Neuronal stem cell (in vitro differentiated cells): ENCODE results near the gene ZFYVE9.
"Not testable (repeated sequence)": the region's sequence is repeated elsewhere in the genome, so short reads cannot be mapped to it uniquely, and the experiment has no call there.

Experiments used
- DNase-seq: peaks from one replicate; pipeline ENCODE4 v3.0.0-alpha.2; 2013; ENCODE audit warnings: low spot score
- H2AFZ ChIP-seq: one replicate; pipeline ENCODE4 v1.6.1; 2013; ENCODE audit warnings: mild to moderate bottlenecking, low read length, inconsistent platforms
- H2AK5ac ChIP-seq: 2 replicates; pipeline ENCODE4 v1.6.1; 2013; ENCODE audit warnings: low read depth, mild to moderate bottlenecking, inconsistent platforms, low read length, moderate library complexity, mixed read lengths
- H2BK120ac ChIP-seq: 2 replicates; pipeline ENCODE4 v1.6.1; 2013; ENCODE audit warnings: low read depth, mild to moderate bottlenecking, inconsistent platforms, low read length, moderate library complexity, mixed read lengths
- H2BK12ac ChIP-seq: one replicate; pipeline ENCODE4 v1.6.1; 2013; ENCODE audit warnings: low read length, inconsistent platforms
- H2BK15ac ChIP-seq: 2 replicates; pipeline ENCODE4 v1.6.1; 2013; ENCODE audit warnings: mild to moderate bottlenecking, low read length, inconsistent platforms, mixed read lengths
- H2BK5ac ChIP-seq: one replicate; pipeline ENCODE4 v1.6.1; 2013; ENCODE audit warnings: inconsistent platforms, mild to moderate bottlenecking, low read length, moderate library complexity
- H3K14ac ChIP-seq: one replicate; pipeline ENCODE4 v1.6.1; 2013; ENCODE audit warnings: low read length, inconsistent platforms
- H3K18ac ChIP-seq: 2 replicates; pipeline ENCODE4 v1.6.1; 2013; ENCODE audit warnings: low read length, inconsistent platforms
- H3K23ac ChIP-seq: 2 replicates; pipeline ENCODE4 v1.6.1; 2013; ENCODE audit warnings: low read depth, mild to moderate bottlenecking, mixed read lengths, low read length, inconsistent platforms; ENCODE audit not compliant: poor library complexity
- H3K27ac ChIP-seq: replicated peaks from 3 replicates; pipeline ENCODE4 v1.5.1; 2013; ENCODE audit warnings: low read length, inconsistent platforms
- H3K27me3 ChIP-seq, 3 experiments: 2 replicates each; pipeline ENCODE4 v1.6.1; 2013; ENCODE audit warnings: low read length in 3 of 3, mild to moderate bottlenecking in 2 of 3, inconsistent platforms in 1 of 3, low read depth in 1 of 3, mixed read lengths in 1 of 3, moderate library complexity in 1 of 3; ENCODE audit not compliant: control insufficient read depth in 3 of 3, insufficient read depth in 3 of 3
- H3K36me3 ChIP-seq, 2 donors: replicated peaks in 1 of 2; 2 replicates each; pipeline ENCODE4 v1.6.1; 2013; ENCODE audit warnings: low read length in 2 of 2; ENCODE audit not compliant: control insufficient read depth in 2 of 2, insufficient read depth in 2 of 2
- H3K4ac ChIP-seq: 2 replicates; pipeline ENCODE4 v1.6.1; 2013; ENCODE audit warnings: inconsistent platforms, mild to moderate bottlenecking, low read length, moderate library complexity
- H3K4me1 ChIP-seq, 2 donors: 1 replicate in 1 of 2; 2 replicates in 1 of 2; pipeline ENCODE4 v1.6.1; 2013; ENCODE audit warnings: low read length in 2 of 2, low read depth in 1 of 2; ENCODE audit not compliant: control insufficient read depth in 2 of 2, insufficient read depth in 1 of 2
- H3K4me2 ChIP-seq: one replicate; pipeline ENCODE4 v1.6.1; 2013; ENCODE audit warnings: mild to moderate bottlenecking, low read length, inconsistent platforms; ENCODE audit not compliant: insufficient read depth, poor library complexity, severe bottlenecking
- H3K4me3 ChIP-seq, 2 donors: 2 replicates each; pipeline ENCODE4 v1.5.1; 2013; ENCODE audit warnings: low read length in 2 of 2, mild to moderate bottlenecking in 2 of 2, inconsistent platforms in 1 of 2, moderate library complexity in 1 of 2
- H3K79me1 ChIP-seq: one replicate; pipeline ENCODE4 v1.6.1; 2013; ENCODE audit warnings: low read depth, mild to moderate bottlenecking, inconsistent platforms, low read length, moderate library complexity
- H3K9ac ChIP-seq: one replicate; pipeline ENCODE4 v1.6.1; 2013; ENCODE audit warnings: mild to moderate bottlenecking, low read depth, low read length, inconsistent platforms; ENCODE audit not compliant: poor library complexity
- H3K9me3 ChIP-seq, 2 donors: replicated peaks in 1 of 2; 2 replicates each; pipeline versions ENCODE3 to v1.6.1; 2013; ENCODE audit warnings: low read length in 2 of 2, mild to moderate bottlenecking in 2 of 2, inconsistent platforms in 1 of 2, low read depth in 1 of 2, mixed read lengths in 1 of 2, moderate library complexity in 1 of 2; ENCODE audit not compliant: control insufficient read depth in 2 of 2, insufficient read depth in 1 of 2
- H4K8ac ChIP-seq: one replicate; pipeline ENCODE4 v1.6.1; 2013; ENCODE audit warnings: low read depth, mild to moderate bottlenecking, inconsistent platforms, low read length, moderate library complexity
- H4K91ac ChIP-seq: one replicate; pipeline ENCODE4 v1.6.1; 2013; ENCODE audit warnings: low read length, low read depth, mild to moderate bottlenecking, inconsistent platforms; ENCODE audit not compliant: poor library complexity
- WGBS, 2 donors: extraction: QIAGEN DNeasy Blood & Tissue Kit; methylation state at CpG; one replicate each; pipeline ENCODE4 v1.1.7; 2013; ENCODE audit warnings: missing lambda C conversion rate in 2 of 2, mixed read lengths in 1 of 2; ENCODE audit not compliant: insufficient read length in 2 of 2, insufficient replicate concordance in 1 of 2; ENCODE audit errors: extremely low coverage in 2 of 2; 5-methylcytosine and 5-hydroxymethylcytosine counted together

ZFYVE9 gene

GRCh38 chr1:52203935-52204625 lies 62.2 kb downstream of the ZFYVE9 start:
- H3K79me1 ChIP-seq: peaks cover 4% of the 10 kb centered on the region
- no peak overlapping the region for H3K4me2 ChIP-seq
- no peak overlapping the region for H3K9ac ChIP-seq
- H2BK120ac ChIP-seq: no peak overlapping the region
- no peak overlapping the region for H4K91ac ChIP-seq
- H2BK12ac ChIP-seq: no peak overlapping the region
- no peak overlapping the region for H3K4ac ChIP-seq
- no peak overlapping the region for H2AK5ac ChIP-seq
- H3K27me3 ChIP-seq: no peaks in the 10 kb centered on the region
- H2BK5ac ChIP-seq: no peak overlapping the region
- no peak overlapping the region for H3K27ac ChIP-seq
- no peak overlapping the region for H2AFZ ChIP-seq
- DNase-seq: no peak
- no peaks in the 10 kb centered on the region for H3K4me1 ChIP-seq
- no peak overlapping the region for H2BK15ac ChIP-seq
- no CpG with 5 or more reads among the region's 7 CpGs for WGBS, 2 donors
- H3K4me3 ChIP-seq: no peak overlapping the region
- no peaks in the 10 kb centered on the region for H3K36me3 ChIP-seq
- no peak overlapping the region for H3K23ac ChIP-seq
- no peak overlapping the region for H3K18ac ChIP-seq
- H3K9me3 ChIP-seq: peaks cover 0 to 16% of the 10 kb centered on the region in 2 donors
- H4K8ac ChIP-seq: no peak overlapping the region
- H3K14ac ChIP-seq: no peak overlapping the region

DNA sequence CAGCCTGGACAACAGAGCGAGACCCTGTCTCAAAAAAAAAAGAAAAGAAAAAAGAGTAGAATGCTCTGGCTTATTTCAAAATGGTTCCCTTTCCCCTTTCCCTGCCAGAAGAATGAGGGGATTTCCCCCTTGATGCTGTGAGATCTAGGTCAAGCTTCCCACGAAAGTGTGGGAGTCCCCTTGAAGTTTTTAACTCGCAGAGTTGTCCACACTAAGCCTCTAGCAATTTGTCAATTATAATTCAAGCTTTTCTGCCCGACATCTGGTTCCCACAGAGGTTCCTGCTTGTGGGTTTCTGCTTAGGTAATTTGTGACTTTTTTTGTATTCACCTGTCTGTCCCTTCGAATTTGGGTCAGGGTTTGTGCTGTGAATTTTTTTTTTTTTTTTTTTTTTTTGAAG lies 62.8 kb downstream of the ZFYVE9 start:
- Histone ChIP-seq H2AK5ac (no peak overlapping the region), H4K91ac (no peak overlapping the region), H3K4ac (no peak overlapping the region), H4K8ac (no peak overlapping the region), H3K36me3 (no peaks in the 10 kb centered on the region), H3K9ac (no peak overlapping the region), H2BK5ac (no peak overlapping the region), H3K4me1 (no peaks in the 10 kb centered on the region), H2BK12ac (no peak overlapping the region), H3K27ac (no peak overlapping the region), H3K4me2 (no peak overlapping the region), H3K23ac (no peak overlapping the region), H3K18ac (no peak overlapping the region), H2BK120ac (no peak overlapping the region), H2BK15ac (no peak overlapping the region), H3K27me3 (no peaks in the 10 kb centered on the region), H3K4me3 (no peak overlapping the region), H3K9me3 (peaks cover 0 to 11% of the 10 kb centered on the region in 2 donors), H2AFZ (no peak overlapping the region), H3K79me1 (peaks cover 4% of the 10 kb centered on the region), H3K14ac (no peak overlapping the region)
- DNase-seq: no peak
- no CpG with 5 or more reads among the region's 5 CpGs for WGBS, 2 donors

DNA sequence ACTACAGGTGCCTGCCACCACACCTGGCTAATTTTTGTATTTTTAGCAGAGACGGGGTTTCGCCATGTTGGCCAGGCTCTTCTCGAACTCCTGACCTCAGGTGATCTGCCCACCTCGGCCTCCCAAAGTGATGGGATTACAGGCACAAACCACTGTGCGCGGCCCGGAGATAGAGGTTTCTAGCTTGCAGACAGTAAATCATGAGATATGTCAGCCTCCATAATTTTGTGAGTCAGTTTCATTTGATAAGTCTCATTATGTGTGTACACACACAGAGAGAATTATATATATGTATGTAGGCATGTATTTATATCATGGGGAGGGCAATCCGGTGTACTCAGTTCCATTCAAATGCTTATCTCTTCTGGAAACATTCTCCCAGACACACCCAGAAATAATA lies 64.8 kb downstream of the ZFYVE9 start:
- not testable (repeated sequence) for H3K4me3 ChIP-seq, H3K36me3 ChIP-seq, H3K23ac ChIP-seq, H3K4me2 ChIP-seq, H2AFZ ChIP-seq, H2AK5ac ChIP-seq, H2BK120ac ChIP-seq, DNase-seq, H3K9me3 ChIP-seq, H3K27me3 ChIP-seq, H2BK15ac ChIP-seq, H3K4ac ChIP-seq, H3K9ac ChIP-seq, H3K27ac ChIP-seq, H2BK5ac ChIP-seq, H3K18ac ChIP-seq, H3K4me1 ChIP-seq, H2BK12ac ChIP-seq, H3K14ac ChIP-seq, H3K79me1 ChIP-seq, H4K91ac ChIP-seq, H4K8ac ChIP-seq
- no CpG with 5 or more reads among the region's 8 CpGs for WGBS, 2 donors

GRCh38 chr1:52209429-52209828 lies 67.5 kb downstream of the ZFYVE9 start:
- H2AK5ac ChIP-seq: no peak overlapping the region
- no peaks in the 10 kb centered on the region for H3K27me3 ChIP-seq
- no peak overlapping the region for H3K4me2 ChIP-seq
- no peak overlapping the region for H4K91ac ChIP-seq
- no peak overlapping the region for H2BK12ac ChIP-seq
- no peak overlapping the region for H2BK15ac ChIP-seq
- H4K8ac ChIP-seq: no peak overlapping the region
- DNase-seq: no peak
- H3K4me3 ChIP-seq: no peak overlapping the region
- H3K9me3 ChIP-seq: no peaks in the 10 kb centered on the region
- no peak overlapping the region for H3K27ac ChIP-seq
- H3K23ac ChIP-seq: no peak overlapping the region
- H3K14ac ChIP-seq: no peak overlapping the region
- H2BK120ac ChIP-seq: no peak overlapping the region
- 100% methylated on average over 1 of the region's 2 CpGs; no CpG with 5 or more reads in 1 of the 2 donors for WGBS, 2 donors
- no peak overlapping the region for H3K4ac ChIP-seq
- no peak overlapping the region for H2BK5ac ChIP-seq
- no peaks in the 10 kb centered on the region for H3K36me3 ChIP-seq
- no peak overlapping the region for H2AFZ ChIP-seq
- peaks cover 1% of the 10 kb centered on the region for H3K79me1 ChIP-seq
- H3K9ac ChIP-seq: no peak overlapping the region
- H3K18ac ChIP-seq: no peak overlapping the region
- H3K4me1 ChIP-seq: no peaks in the 10 kb centered on the region
